GM10847 (cell line): ENCODE measurements around the gene PCDHGA1.
A peak's percentile ranks its signal among the peaks of the same experiment; 100 is the strongest.

Experiments used
- POLR2A ChIP-seq: IDR thresholded peaks from 2 replicates; pipeline ENCODE4 v1.6.1; 2011; ENCODE audit not compliant: insufficient read length; ENCODE audit errors: extremely low read depth

The PCDHGA1 gene

GRCh38 chr5:141490771-141491170 is 160.5 kb downstream of the PCDHGA1 start:
- no peak for TF ChIP-seq POLR2A

- TF ChIP-seq POLR2A, result no peak
These were observed 161.2 kb downstream of the PCDHGA1 start for GRCh38 chr5:141491323-141492167.

GRCh38 chr5:141492168-141492885 is 162.0 kb downstream of the PCDHGA1 start:
- no peak for TF ChIP-seq POLR2A

GRCh38 chr5:141493500-141494422 is 163.4 kb downstream of the PCDHGA1 start:
- TF ChIP-seq POLR2A, result no peak

DNA sequence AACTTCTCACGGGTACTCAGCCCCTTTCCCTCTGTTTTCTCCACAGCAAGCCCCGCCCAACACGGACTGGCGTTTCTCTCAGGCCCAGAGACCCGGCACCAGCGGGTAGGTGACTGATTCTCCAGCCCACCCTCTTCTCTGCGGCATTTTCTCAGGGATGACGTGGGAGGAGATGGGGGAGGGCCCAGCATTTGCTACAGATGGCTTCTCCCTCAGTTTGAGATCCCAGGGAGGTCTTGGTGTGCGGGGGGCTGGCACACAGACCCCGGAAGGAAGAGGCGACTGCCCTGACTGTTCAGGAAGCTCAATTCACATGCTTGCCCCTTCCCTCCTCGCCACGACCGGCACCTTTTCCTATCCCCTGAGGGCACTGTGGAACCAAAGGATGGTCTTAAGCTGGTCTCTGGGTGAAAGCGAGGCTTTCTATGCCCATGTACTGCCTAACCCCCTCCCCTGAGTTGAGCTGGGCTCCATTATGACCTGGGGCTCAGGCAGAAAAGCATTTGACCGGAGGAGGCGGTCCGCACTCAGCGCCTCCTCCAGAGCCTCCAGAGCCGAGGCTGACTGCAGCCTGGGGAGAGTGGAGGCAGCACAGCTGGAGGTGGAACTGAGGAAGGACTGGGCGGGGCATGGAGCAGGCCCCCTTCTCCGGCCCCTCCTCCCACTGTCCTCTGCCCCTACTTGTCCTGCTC is 164.6 kb downstream of the PCDHGA1 start:
- no peak for TF ChIP-seq POLR2A

GRCh38 chr5:141495453-141495811 is 165.1 kb downstream of the PCDHGA1 start:
- TF ChIP-seq POLR2A, result no peak

DNA sequence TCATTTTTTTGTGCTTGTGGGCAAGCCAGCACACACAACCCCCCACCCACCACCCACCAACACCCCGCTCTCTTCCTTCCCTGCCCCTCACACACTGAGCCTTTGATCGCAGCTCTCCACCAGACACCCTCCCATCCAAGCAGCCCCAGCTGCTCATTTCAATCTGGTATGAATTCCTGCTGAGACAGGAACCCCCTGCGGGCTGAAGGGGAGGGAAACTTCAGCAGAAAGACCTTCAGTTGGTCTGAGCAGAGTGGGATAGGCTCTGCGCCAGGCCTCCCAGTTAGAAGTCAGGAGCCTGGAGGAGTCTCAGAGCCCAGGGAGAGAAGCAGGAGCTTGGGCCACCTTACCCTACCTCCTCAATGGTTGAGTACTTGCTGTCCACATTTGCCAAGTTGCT is 165.7 kb downstream of the PCDHGA1 start:
- no peak for TF ChIP-seq POLR2A

GRCh38 chr5:141501761-141502160 is 171.4 kb downstream of the PCDHGA1 start:
- TF ChIP-seq POLR2A, result no peak

GRCh38 chr5:141503681-141504080 is 173.4 kb downstream of the PCDHGA1 start:
- TF ChIP-seq POLR2A, result no peak

GRCh38 chr5:141504216-141504615 is 173.9 kb downstream of the PCDHGA1 start:
- TF ChIP-seq POLR2A, result no peak

DNA sequence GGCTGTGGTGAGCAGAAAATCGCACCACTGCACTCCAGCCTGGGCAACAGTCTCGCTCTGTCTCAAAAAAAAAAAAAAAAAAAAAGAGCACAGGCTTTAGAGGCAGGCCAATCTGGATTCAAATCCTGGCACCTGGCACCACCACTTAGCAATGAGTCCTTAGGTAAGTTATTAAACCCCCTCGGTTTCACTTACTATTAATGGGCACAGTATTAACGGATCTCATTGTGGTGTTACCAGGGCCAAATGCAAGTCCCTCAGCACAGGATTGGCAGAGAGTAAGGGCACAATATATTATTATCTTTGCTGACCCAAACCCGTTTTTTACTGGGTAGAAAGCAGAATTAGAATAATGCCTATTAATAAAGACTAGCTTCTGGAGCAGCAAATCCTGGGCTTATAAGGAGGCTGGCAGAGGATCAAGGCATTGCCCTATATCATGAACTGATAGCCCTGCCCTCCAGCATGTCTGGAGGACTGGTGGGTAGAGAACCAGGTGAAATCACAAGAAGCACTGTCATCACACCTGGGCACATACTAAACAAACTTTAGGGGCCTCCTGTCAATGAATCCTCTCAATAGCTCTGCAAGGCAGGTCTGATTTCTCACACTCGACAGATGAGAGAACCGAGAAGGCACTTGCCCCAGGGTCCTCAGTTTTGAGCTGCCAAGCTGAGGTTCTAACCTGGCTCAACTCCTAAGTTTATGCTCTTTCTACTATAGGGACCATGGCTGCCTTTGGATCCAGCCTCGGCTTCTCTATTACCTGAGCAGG is 176.3 kb downstream of the PCDHGA1 start:
- no peak for TF ChIP-seq POLR2A

- peak; percentile 16 for TF ChIP-seq POLR2A
These were observed 177.2 kb downstream of the PCDHGA1 start for GRCh38 chr5:141507387-141508091.

DNA sequence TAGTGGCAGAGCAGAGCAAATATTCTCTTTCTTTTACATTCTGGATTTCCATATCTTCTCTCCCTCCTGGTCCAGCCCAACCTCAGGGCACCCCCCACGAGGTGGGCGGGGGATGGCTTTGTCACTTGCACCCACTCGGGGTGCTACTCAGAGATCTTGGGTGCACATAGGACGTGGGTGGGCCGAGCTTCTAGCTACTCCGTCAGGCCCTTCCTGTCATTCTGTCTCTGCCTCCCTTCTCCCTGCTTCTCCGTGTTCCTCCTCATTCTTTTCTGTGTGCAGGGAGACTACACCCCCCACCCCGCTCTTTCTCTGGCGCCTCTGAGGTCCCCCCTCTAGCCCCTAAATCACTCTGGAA is 178.1 kb downstream of the PCDHGA1 start:
- no peak for TF ChIP-seq POLR2A

GRCh38 chr5:141508798-141509611 is 178.7 kb downstream of the PCDHGA1 start:
- no peak for TF ChIP-seq POLR2A
